Measurements from ENCODE around the gene CFDP1. TPM values are rescaled to one million over a fixed set of nuclear protein-coding genes. Genes with fewer than 3 reads are reported as not detected.
A peak's percentile ranks its signal among the peaks of the same experiment; 100 is the strongest.

Gene CFDP1
- total and polyA plus RNA-seq, 2 experiments from 2014 or later: 103 to 114 TPM

DNA sequence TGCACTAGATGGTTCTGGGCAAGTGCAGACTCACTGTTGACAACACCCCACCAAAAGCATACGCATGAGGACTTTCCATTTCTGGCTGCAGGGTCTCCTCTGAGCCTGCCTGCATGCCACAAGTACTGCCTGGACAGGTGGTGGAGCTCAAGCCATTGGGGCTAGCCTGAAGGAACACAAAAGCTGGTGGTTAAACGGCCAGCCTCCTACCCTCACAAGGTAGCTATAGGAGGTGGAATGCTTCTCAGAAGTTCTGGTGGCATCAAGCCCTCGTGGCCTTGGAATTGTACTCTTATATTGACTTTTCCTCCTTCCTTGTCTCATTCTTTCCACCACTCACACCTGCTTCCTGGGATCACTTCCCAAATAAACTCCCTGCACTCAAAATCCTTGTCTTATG is 125.3 kb downstream of the CFDP1 start:
- no peaks in the 10 kb centered on the region for H3K9me3 ChIP-seq (ENCODE audit: low read depth)
- H3K36me3 ChIP-seq: no peaks in the 10 kb centered on the region
- no peak for TF ChIP-seq CTCF (IDR thresholded peaks at IDR 0.05; ENCODE audit: low read depth, low read length)
- no peaks in the 10 kb centered on the region for H3K27me3 ChIP-seq
- H3K4me3 ChIP-seq: no peak overlapping the region
- no peak for DNase-seq (ENCODE audit: low read depth in 1 of 2, low spot score in 1 of 2)
- no peak overlapping the region for H3K27ac ChIP-seq
- peaks cover 19% of the 10 kb centered on the region for H3K4me1 ChIP-seq (ENCODE audit: low read depth)

- Histone ChIP-seq H3K36me3 (no peaks in the 10 kb centered on the region), H3K4me3 (no peak overlapping the region), H3K9me3 (ENCODE audit: low read depth) (no peaks in the 10 kb centered on the region), H3K4me1 (ENCODE audit: low read depth) (peaks cover 19% of the 10 kb centered on the region), H3K27me3 (no peaks in the 10 kb centered on the region), H3K27ac (no peak overlapping the region)
- no peak for DNase-seq (ENCODE audit: low read depth in 1 of 2, low spot score in 1 of 2)
- no peak for TF ChIP-seq CTCF (IDR thresholded peaks at IDR 0.05; ENCODE audit: low read depth, low read length)
Observed at GRCh38 chr16:75307506-75307905, 125.8 kb downstream of the CFDP1 start.

DNA sequence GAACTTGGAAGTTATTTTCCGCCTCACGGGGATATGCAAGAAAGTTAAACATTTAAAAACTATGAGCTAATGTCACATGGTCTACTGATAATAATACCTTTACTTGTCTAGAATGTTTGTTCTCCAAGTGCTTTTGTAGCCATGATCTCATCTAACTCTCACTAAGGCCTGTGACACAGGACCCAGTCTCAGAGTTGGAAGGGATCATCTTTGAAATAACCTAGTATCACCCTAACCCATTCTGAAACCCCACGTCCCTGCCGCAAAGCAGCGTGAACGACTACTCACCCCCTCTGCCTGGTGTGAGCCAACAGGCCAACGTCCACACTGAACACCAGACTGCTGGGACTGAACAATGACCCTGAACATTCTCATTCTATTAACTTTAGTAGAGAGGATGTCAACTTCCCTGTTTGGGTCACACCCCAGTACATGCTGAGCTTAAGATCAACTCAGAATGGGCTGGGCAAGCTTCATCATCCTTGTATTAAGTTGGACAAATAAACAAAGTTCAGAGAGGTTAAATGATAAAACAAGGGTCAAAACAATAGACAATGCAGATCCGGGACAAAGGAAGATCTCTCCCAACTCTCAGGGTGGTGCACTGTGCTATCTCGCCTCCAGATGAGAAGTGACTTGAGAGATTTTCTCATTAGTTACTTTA is 127.1 kb downstream of the CFDP1 start:
- no peaks in the 10 kb centered on the region for H3K9me3 ChIP-seq (ENCODE audit: low read depth)
- peak overlapping the region; percentile 89 for H3K27ac ChIP-seq
- H3K4me1 ChIP-seq (ENCODE audit: low read depth): peaks cover 19% of the 10 kb centered on the region
- H3K4me3 ChIP-seq: no peak overlapping the region
- H3K27me3 ChIP-seq: no peaks in the 10 kb centered on the region
- TF ChIP-seq CTCF (IDR thresholded peaks at IDR 0.05; ENCODE audit: low read depth, low read length): no peak
- no peaks in the 10 kb centered on the region for H3K36me3 ChIP-seq
- DNase-seq (ENCODE audit: low read depth in 1 of 2, low spot score in 1 of 2): no peak

- peaks cover 19% of the 10 kb centered on the region for H3K4me1 ChIP-seq (ENCODE audit: low read depth)
- peak overlapping the region; percentile 89 for H3K27ac ChIP-seq
- H3K9me3 ChIP-seq (ENCODE audit: low read depth): no peaks in the 10 kb centered on the region
- H3K27me3 ChIP-seq: no peaks in the 10 kb centered on the region
- H3K36me3 ChIP-seq: no peaks in the 10 kb centered on the region
- no peak for TF ChIP-seq CTCF (IDR thresholded peaks at IDR 0.05; ENCODE audit: low read depth, low read length)
- DNase-seq (ENCODE audit: low read depth in 1 of 2, low spot score in 1 of 2): peak; percentile 26 to 99
- H3K4me3 ChIP-seq: no peak overlapping the region
Observed at GRCh38 chr16:75305364-75306098, 127.8 kb downstream of the CFDP1 start.

DNA sequence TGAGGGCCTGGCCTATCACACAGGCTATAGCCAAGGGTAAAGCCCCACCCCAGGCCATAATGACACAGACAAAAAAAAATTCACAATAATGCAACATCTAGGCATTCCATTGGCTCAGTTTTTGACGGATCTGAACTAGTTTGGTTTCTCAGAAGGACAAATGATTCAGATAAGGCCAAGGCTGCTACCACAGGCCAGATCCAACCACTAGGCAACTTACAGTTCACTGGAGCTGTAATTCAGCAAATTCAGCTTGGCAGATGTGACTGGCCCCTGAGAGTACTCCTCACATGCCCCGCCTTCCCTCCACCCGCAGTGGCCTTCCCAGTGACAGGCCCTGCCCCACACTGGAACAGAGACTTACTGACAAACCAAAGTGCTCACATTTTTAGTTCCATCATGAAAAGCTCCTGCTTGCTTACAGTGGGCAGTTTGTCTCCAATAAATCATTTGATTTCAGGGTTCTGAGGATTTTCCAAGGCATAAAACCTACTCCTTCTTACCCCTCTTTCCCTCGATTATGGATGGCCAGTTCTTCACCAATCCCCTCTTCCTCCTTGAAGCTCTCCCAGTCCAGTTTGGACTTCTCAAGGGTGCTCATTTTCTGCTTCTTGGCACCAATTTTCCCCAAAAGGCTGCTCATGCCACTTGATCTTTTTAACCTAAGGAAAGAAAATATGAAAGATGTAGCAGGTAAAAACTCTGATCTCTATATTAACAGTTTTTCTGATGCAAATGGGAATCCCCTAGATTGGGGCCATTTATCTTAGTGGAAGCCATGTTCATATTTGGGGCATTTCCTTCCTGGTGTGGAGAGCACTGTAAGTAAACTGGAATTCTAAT is 128.6 kb downstream of the CFDP1 start:
- H3K36me3 ChIP-seq: no peaks in the 10 kb centered on the region
- peak; percentile 5 for TF ChIP-seq CTCF (IDR thresholded peaks at IDR 0.05; ENCODE audit: low read depth, low read length)
- DNase-seq (ENCODE audit: low read depth in 1 of 2, low spot score in 1 of 2): peak; percentile 22 to 95
- peak overlapping the region; percentile 89 for H3K27ac ChIP-seq
- no peak overlapping the region for H3K4me3 ChIP-seq
- H3K9me3 ChIP-seq (ENCODE audit: low read depth): no peaks in the 10 kb centered on the region
- no peaks in the 10 kb centered on the region for H3K27me3 ChIP-seq
- peaks cover 19% of the 10 kb centered on the region for H3K4me1 ChIP-seq (ENCODE audit: low read depth)

Measured in cardiac muscle cell (in vitro differentiated cells and primary cell).